Esophagus squamous epithelium (tissue), 4 donors: ENCODE data around the gene AIRE.

Source experiments
- POLR2A ChIP-seq, 4 donors: fragments of 450-650 bp; IDR thresholded peaks; one replicate each; pipeline ENCODE4 v1.6.1; 2017; ENCODE audit warnings: antibody characterized with exemption in 4 of 4, mild to moderate bottlenecking in 4 of 4, moderate library complexity in 3 of 4
- TF ChIP-seq, protein P1 (sequence below), 6 experiments: fragments of 450-650 bp in 4 of 6; fragments of 200-600 bp in 2 of 6; sonication (generic) in 2 of 6; IDR thresholded peaks; one replicate each; pipeline ENCODE4 v1.5.1; 2016 to 2019; ENCODE audit warnings: antibody characterized with exemption in 6 of 6, mild to moderate bottlenecking in 4 of 6, moderate library complexity in 4 of 6

DNA sequence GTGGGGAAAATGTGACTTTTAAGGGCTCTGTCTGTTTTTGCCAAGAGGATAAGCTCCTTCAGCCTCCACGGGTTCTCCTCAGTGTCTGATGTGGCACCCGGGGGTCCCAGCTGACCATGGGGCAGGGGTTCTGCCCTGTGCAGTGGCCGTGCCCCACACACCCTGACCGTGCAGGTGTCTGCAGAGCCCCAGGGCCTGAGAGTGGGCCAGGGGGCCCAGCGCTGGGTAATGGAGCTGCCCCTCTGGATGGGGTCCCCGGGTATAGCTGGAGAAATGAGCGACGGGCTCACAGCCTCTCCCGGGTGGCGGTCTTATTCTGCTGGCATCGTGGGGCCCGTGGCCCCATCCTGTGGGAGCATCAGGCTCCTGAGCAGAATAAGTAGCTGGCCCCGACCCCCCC is 11.2 kb downstream of the AIRE start:
- TF ChIP-seq, protein P1, sequence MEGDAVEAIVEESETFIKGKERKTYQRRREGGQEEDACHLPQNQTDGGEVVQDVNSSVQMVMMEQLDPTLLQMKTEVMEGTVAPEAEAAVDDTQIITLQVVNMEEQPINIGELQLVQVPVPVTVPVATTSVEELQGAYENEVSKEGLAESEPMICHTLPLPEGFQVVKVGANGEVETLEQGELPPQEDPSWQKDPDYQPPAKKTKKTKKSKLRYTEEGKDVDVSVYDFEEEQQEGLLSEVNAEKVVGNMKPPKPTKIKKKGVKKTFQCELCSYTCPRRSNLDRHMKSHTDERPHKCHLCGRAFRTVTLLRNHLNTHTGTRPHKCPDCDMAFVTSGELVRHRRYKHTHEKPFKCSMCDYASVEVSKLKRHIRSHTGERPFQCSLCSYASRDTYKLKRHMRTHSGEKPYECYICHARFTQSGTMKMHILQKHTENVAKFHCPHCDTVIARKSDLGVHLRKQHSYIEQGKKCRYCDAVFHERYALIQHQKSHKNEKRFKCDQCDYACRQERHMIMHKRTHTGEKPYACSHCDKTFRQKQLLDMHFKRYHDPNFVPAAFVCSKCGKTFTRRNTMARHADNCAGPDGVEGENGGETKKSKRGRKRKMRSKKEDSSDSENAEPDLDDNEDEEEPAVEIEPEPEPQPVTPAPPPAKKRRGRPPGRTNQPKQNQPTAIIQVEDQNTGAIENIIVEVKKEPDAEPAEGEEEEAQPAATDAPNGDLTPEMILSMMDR (IDR thresholded peaks at IDR 0.05), result no peak
- no peak for TF ChIP-seq POLR2A (IDR thresholded peaks at IDR 0.05)
